ENCODE results near the gene AHCTF1. TPM values are rescaled to one million over a fixed set of nuclear protein-coding genes. Genes with fewer than 3 reads are reported as not detected.

AHCTF1 gene
- polyA plus RNA-seq (2013) = 22.2 TPM

GRCh38 chr1:246931549-246932365 lies at the start of gene AHCTF1:
TSS of gene AHCTF1 (minus strand) at chr1:246931948. CDS start at chr1:246918370, 13,578 bp downstream.
- peak; percentile 99 for DNase-seq
- H3K27me3 ChIP-seq (replicated peaks in 2 of 5; ENCODE audit: control insufficient read depth in 4 of 5, insufficient read depth in 5 of 5, low read length in 4 of 5) = no peaks in the 10 kb centered on the region
- peak within 1 kb of the TSS; percentile 81 to 95 (median 91) for H3K4me3 ChIP-seq (ENCODE audit: control insufficient read depth in 1 of 7, extremely low read depth in 1 of 7, insufficient read depth in 4 of 7, low read depth in 2 of 7, low read length in 6 of 7)
- ChIA-PET CTCF (interaction anchor here (1.2 to 1.3 kb wide), 2 partner anchors 24 to 27 kb away, joined by 4 to 5 read pairs; no protein-coding TSS in a partner anchor), POLR2A (interaction anchor here (0.6 to 1.0 kb wide), 4 partner anchors 12 to 429 kb away, joined by 3 to 6 read pairs (median 4); no protein-coding TSS in a partner anchor)
- WGBS (ENCODE audit: insufficient coverage) = under 1% methylated on average over 67 of the region's 90 CpGs
- peaks cover 0 to 3% (median 0%) of the 10 kb centered on the region in 5 experiments for H3K9me3 ChIP-seq (ENCODE audit: control extremely low read depth in 1 of 5, control insufficient read depth in 4 of 5, insufficient read depth in 2 of 5, low read depth in 1 of 5, low read length in 4 of 5)
- H3K4me1 ChIP-seq (ENCODE audit: control extremely low read depth in 1 of 4, control insufficient read depth in 4 of 4, insufficient read depth in 4 of 4, low read length in 3 of 4) = peaks cover 2 to 14% (median 11%) of the 10 kb centered on the region in 4 experiments
- peak within 1 kb of the TSS; percentile 72 to 91 for H3K27ac ChIP-seq (ENCODE audit: insufficient read depth in 1 of 2, low read depth in 1 of 2, low read length in 2 of 2, poor library complexity in 1 of 2, severe bottlenecking in 2 of 2)
- H3K36me3 ChIP-seq (ENCODE audit: control insufficient read depth in 4 of 4, insufficient read depth in 4 of 4, low read length in 3 of 4) = peaks cover 0 to 17% (median under 1%) of the 10 kb centered on the region in 4 experiments

- ChIA-PET POLR2A (no interaction called here), CTCF (interaction anchor here (1.5 to 2.0 kb wide), 2 partner anchors 8 to 31 kb away, joined by 3 to 4 read pairs; no protein-coding TSS in a partner anchor)
- H3K36me3 ChIP-seq (ENCODE audit: control insufficient read depth in 4 of 4, insufficient read depth in 4 of 4, low read length in 3 of 4) = peaks cover 0 to 14% (median 9%) of the 10 kb centered on the region in 4 experiments
- no peak overlapping the region for H3K27ac ChIP-seq (ENCODE audit: insufficient read depth in 1 of 2, low read depth in 1 of 2, low read length in 2 of 2, poor library complexity in 1 of 2, severe bottlenecking in 2 of 2)
- no peak for DNase-seq
- H3K9me3 ChIP-seq (ENCODE audit: control extremely low read depth in 1 of 5, control insufficient read depth in 4 of 5, insufficient read depth in 2 of 5, low read depth in 1 of 5, low read length in 4 of 5) = peaks cover 16 to 63% (median 33%) of the 10 kb centered on the region in 5 experiments
- 98% methylated on average over 5 of the region's 6 CpGs for WGBS (ENCODE audit: insufficient coverage)
- no peaks in the 10 kb centered on the region for H3K27me3 ChIP-seq (replicated peaks in 2 of 5; ENCODE audit: control insufficient read depth in 4 of 5, insufficient read depth in 5 of 5, low read length in 4 of 5)
- H3K4me1 ChIP-seq (ENCODE audit: control extremely low read depth in 1 of 4, control insufficient read depth in 4 of 4, insufficient read depth in 4 of 4, low read length in 3 of 4) = no peaks in the 10 kb centered on the region
- H3K4me3 ChIP-seq (ENCODE audit: control insufficient read depth in 1 of 7, extremely low read depth in 1 of 7, insufficient read depth in 4 of 7, low read depth in 2 of 7, low read length in 6 of 7) = no peak overlapping the region
Measured at GRCh38 chr1:246978785-246979184, 47.0 kb upstream of the AHCTF1 start.

GRCh38 chr1:246978281-246978680 lies 46.5 kb upstream of the AHCTF1 start:
- Histone ChIP-seq H3K9me3 (ENCODE audit: control extremely low read depth in 1 of 5, control insufficient read depth in 4 of 5, insufficient read depth in 2 of 5, low read depth in 1 of 5, low read length in 4 of 5) (peaks cover 15 to 62% (median 30%) of the 10 kb centered on the region in 5 experiments), H3K27me3 (replicated peaks in 2 of 5; ENCODE audit: control insufficient read depth in 4 of 5, insufficient read depth in 5 of 5, low read length in 4 of 5) (no peaks in the 10 kb centered on the region), H3K27ac (ENCODE audit: insufficient read depth in 1 of 2, low read depth in 1 of 2, low read length in 2 of 2, poor library complexity in 1 of 2, severe bottlenecking in 2 of 2) (no peak overlapping the region), H3K4me1 (ENCODE audit: control extremely low read depth in 1 of 4, control insufficient read depth in 4 of 4, insufficient read depth in 4 of 4, low read length in 3 of 4) (no peaks in the 10 kb centered on the region), H3K4me3 (ENCODE audit: control insufficient read depth in 1 of 7, extremely low read depth in 1 of 7, insufficient read depth in 4 of 7, low read depth in 2 of 7, low read length in 6 of 7) (no peak overlapping the region), H3K36me3 (ENCODE audit: control insufficient read depth in 4 of 4, insufficient read depth in 4 of 4, low read length in 3 of 4) (peaks cover 0 to 14% (median 7%) of the 10 kb centered on the region in 4 experiments)
- POLR2A ChIA-PET = no interaction called here
- CTCF ChIA-PET = interaction anchor here (0.6 to 2.0 kb wide), 3 partner anchors 8 to 53 kb away, joined by 3 to 4 read pairs (median 3); no protein-coding TSS in a partner anchor
- no peak for DNase-seq
- WGBS (ENCODE audit: insufficient coverage) = 100% methylated on average over 2 of the region's 2 CpGs

GRCh38 chr1:246971969-246972368 lies 40.2 kb upstream of the AHCTF1 start:
- WGBS (ENCODE audit: insufficient coverage) = 96% methylated on average over 7 of the region's 7 CpGs
- DNase-seq = no peak
- Histone ChIP-seq H3K4me1 (ENCODE audit: control extremely low read depth in 1 of 4, control insufficient read depth in 4 of 4, insufficient read depth in 4 of 4, low read length in 3 of 4) (no peaks in the 10 kb centered on the region), H3K4me3 (ENCODE audit: control insufficient read depth in 1 of 7, extremely low read depth in 1 of 7, insufficient read depth in 4 of 7, low read depth in 2 of 7, low read length in 6 of 7) (no peak overlapping the region), H3K27ac (ENCODE audit: insufficient read depth in 1 of 2, low read depth in 1 of 2, low read length in 2 of 2, poor library complexity in 1 of 2, severe bottlenecking in 2 of 2) (no peak overlapping the region), H3K36me3 (ENCODE audit: control insufficient read depth in 4 of 4, insufficient read depth in 4 of 4, low read length in 3 of 4) (peaks cover under 1 to 4% (median 3%) of the 10 kb centered on the region in 4 experiments), H3K27me3 (replicated peaks in 2 of 5; ENCODE audit: control insufficient read depth in 4 of 5, insufficient read depth in 5 of 5, low read length in 4 of 5) (no peaks in the 10 kb centered on the region), H3K9me3 (ENCODE audit: control extremely low read depth in 1 of 5, control insufficient read depth in 4 of 5, insufficient read depth in 2 of 5, low read depth in 1 of 5, low read length in 4 of 5) (peaks cover 3 to 51% (median 14%) of the 10 kb centered on the region in 5 experiments)
- ChIA-PET POLR2A (no interaction called here), CTCF (interaction anchor here (0.6 to 1.5 kb wide), 7 partner anchors 46 to 120 kb away, joined by 3 to 4 read pairs (median 3); no protein-coding TSS in a partner anchor)

- ChIA-PET CTCF (interaction anchor here (0.6 to 3.7 kb wide), 12 partner anchors 8 to 120 kb away, joined by 3 to 19 read pairs (median 4); no protein-coding TSS in a partner anchor), POLR2A (no interaction called here)
- Histone ChIP-seq H3K27me3 (replicated peaks in 2 of 5; ENCODE audit: control insufficient read depth in 4 of 5, insufficient read depth in 5 of 5, low read length in 4 of 5) (no peaks in the 10 kb centered on the region), H3K4me1 (ENCODE audit: control extremely low read depth in 1 of 4, control insufficient read depth in 4 of 4, insufficient read depth in 4 of 4, low read length in 3 of 4) (no peaks in the 10 kb centered on the region), H3K4me3 (ENCODE audit: control insufficient read depth in 1 of 7, extremely low read depth in 1 of 7, insufficient read depth in 4 of 7, low read depth in 2 of 7, low read length in 6 of 7) (no peak overlapping the region), H3K27ac (ENCODE audit: insufficient read depth in 1 of 2, low read depth in 1 of 2, low read length in 2 of 2, poor library complexity in 1 of 2, severe bottlenecking in 2 of 2) (no peak overlapping the region), H3K36me3 (ENCODE audit: control insufficient read depth in 4 of 4, insufficient read depth in 4 of 4, low read length in 3 of 4) (peaks cover 0 to 4% (median 3%) of the 10 kb centered on the region in 4 experiments), H3K9me3 (ENCODE audit: control extremely low read depth in 1 of 5, control insufficient read depth in 4 of 5, insufficient read depth in 2 of 5, low read depth in 1 of 5, low read length in 4 of 5) (peaks cover 3 to 56% (median 12%) of the 10 kb centered on the region in 5 experiments)
- 84% methylated on average over 11 of the region's 12 CpGs for WGBS (ENCODE audit: insufficient coverage)
- peak; percentile 29 to 56 (median 43) for DNase-seq
Measured at GRCh38 chr1:246971090-246971721, 39.5 kb upstream of the AHCTF1 start.

- Histone ChIP-seq H3K36me3 (ENCODE audit: control insufficient read depth in 4 of 4, insufficient read depth in 4 of 4, low read length in 3 of 4) (peaks cover 0 to 4% (median 3%) of the 10 kb centered on the region in 4 experiments), H3K9me3 (ENCODE audit: control extremely low read depth in 1 of 5, control insufficient read depth in 4 of 5, insufficient read depth in 2 of 5, low read depth in 1 of 5, low read length in 4 of 5) (peaks cover 3 to 50% (median 9%) of the 10 kb centered on the region in 5 experiments), H3K27me3 (replicated peaks in 2 of 5; ENCODE audit: control insufficient read depth in 4 of 5, insufficient read depth in 5 of 5, low read length in 4 of 5) (no peaks in the 10 kb centered on the region), H3K4me1 (ENCODE audit: control extremely low read depth in 1 of 4, control insufficient read depth in 4 of 4, insufficient read depth in 4 of 4, low read length in 3 of 4) (no peaks in the 10 kb centered on the region), H3K4me3 (ENCODE audit: control insufficient read depth in 1 of 7, extremely low read depth in 1 of 7, insufficient read depth in 4 of 7, low read depth in 2 of 7, low read length in 6 of 7) (no peak overlapping the region), H3K27ac (ENCODE audit: insufficient read depth in 1 of 2, low read depth in 1 of 2, low read length in 2 of 2, poor library complexity in 1 of 2, severe bottlenecking in 2 of 2) (no peak overlapping the region)
- ChIA-PET CTCF (interaction anchor here (1.1 to 3.7 kb wide), 6 partner anchors 9 to 72 kb away, joined by 3 to 19 read pairs (median 5); no protein-coding TSS in a partner anchor), POLR2A (no interaction called here)
- DNase-seq = no peak
- WGBS (ENCODE audit: insufficient coverage) = no CpG with 5 or more reads among the region's 3 CpGs
Measured at GRCh38 chr1:246969621-246970020, 37.9 kb upstream of the AHCTF1 start.
